Adrenal gland (tissue), 12 donors: ENCODE results near the gene TPD52L1. TPM values are rescaled to one million over a fixed set of nuclear protein-coding genes. Genes with fewer than 3 reads are reported as not detected.
A peak's percentile ranks its signal among the peaks of the same experiment; 100 is the strongest.

ENCODE experiments used
- DNase-seq, 7 donors: peaks; one replicate each; pipeline ENCODE4 v3.0.0-alpha.2; 2019 to 2020
- H3K27ac ChIP-seq, 5 donors: fragments of 200-600 bp; sonication (generic) in 4 of 5; 1 replicate in 3 of 5; 2 replicates in 2 of 5; pipeline versions ENCODE4 v1.5.1 to v1.8.0; 2016 to 2020; ENCODE audit warnings: mild to moderate bottlenecking in 1 of 5
- H3K27me3 ChIP-seq: fragments of 200-600 bp; 2 replicates; pipeline ENCODE4 v1.8.0; 2021
- H3K36me3 ChIP-seq, 2 donors: fragments of 200-600 bp; replicated peaks in 1 of 2; 1 replicate in 1 of 2; 2 replicates in 1 of 2; pipeline versions ENCODE4 v1.5.1 to v1.8.0; 2018 to 2022
- H3K4me1 ChIP-seq, 2 donors: fragments of 200-600 bp; replicated peaks in 1 of 2; 1 replicate in 1 of 2; 2 replicates in 1 of 2; pipeline versions ENCODE4 v1.5.1 to v1.8.0; 2018 to 2021
- H3K4me3 ChIP-seq, 4 donors: fragments of 200-600 bp; sonication (generic) in 3 of 4; one replicate each; pipeline ENCODE4 v1.5.1; 2016 to 2018
- H3K9me3 ChIP-seq, 3 donors: fragments of 200-600 bp; sonication (generic) in 1 of 3; replicated peaks in 1 of 3; 1 replicate in 2 of 3; 2 replicates in 1 of 3; pipeline versions ENCODE4 v1.5.1 to v1.8.0; 2016 to 2021
- CTCF ChIP-seq, 6 experiments: fragments of 450-650 bp in 4 of 6; fragments of 200-600 bp in 2 of 6; sonication (generic) in 1 of 6; IDR thresholded peaks; 1 replicate in 5 of 6; 2 replicates in 1 of 6; pipeline versions ENCODE4 v1.5.1 to v1.8.0; 2016 to 2021; ENCODE audit warnings: antibody characterized with exemption in 6 of 6, mild to moderate bottlenecking in 2 of 6, moderate library complexity in 1 of 6
- POLR2A ChIP-seq, 2 donors: fragments of 450-650 bp; IDR thresholded peaks; one replicate each; pipeline ENCODE4 v1.6.1; 2017; ENCODE audit warnings: antibody characterized with exemption in 2 of 2, mild to moderate bottlenecking in 2 of 2, moderate library complexity in 1 of 2
- WGBS, 4 donors: extraction: QIAGEN DNeasy Blood & Tissue Kit in 2 of 4; methylation state at CpG; one replicate each; pipeline versions ENCODE4 v1.1.5 to v1.1.7; 2013 to 2017; 5-methylcytosine and 5-hydroxymethylcytosine counted together
- intact Hi-C, 2 donors: fragments of 100-400 bp; cut with DNase I; formaldehyde crosslinking; loops; one replicate each; pipeline versions ENCODE4 v1.14.1 to v1.15.0; 2022 to 2023
- polyA plus RNA-seq, 3 donors: library from polyadenylated mRNA; stranded (reverse); fragments of 200-250 nt in 2 of 3; fragments of 350-450 nt in 1 of 3; fragmentation: Illumina TruSeq in 1 of 3; extraction: RNeasy Lipid Tissue Mini Kit (QIAGEN cat#74804) in 1 of 3; gene quantifications; one replicate each; pipeline ENCODE4 v1.2.3, GENCODE V29; 2013 to 2014
- total RNA-seq, 9 donors: library from RNA; depleted of rRNA in 4 of 9; stranded (reverse); fragments of >200 nt in 4 of 9; fragments of 120-200 nt in 1 of 9; fragmentation: NEBNext Ultra II Directional in 1 of 9; extraction: Animal tissue kit (Norgen Biotek cat#: 25700) in 1 of 9; gene quantifications; one replicate each; pipeline versions ENCODE4 v1.1.0 to v1.2.4, GENCODE V29; 2013 to 2023
- donor health status: healthy with polysubstance abuse.
- donor health status: Bipolar disorder and iron deficiency.
- donor health status: DM: yes; HTN: yes; CAD: no.
- donor health status: DM: no; HTN: no; CAD: no.
- donor health status: DM: no; HTN: no; CAD: no.
- donor health status: DM: yes; HTN: yes; CAD: no.

Gene TPD52L1
- total and polyA plus RNA-seq, 12 donors: 37.0 to 2,041 (median 435) TPM

GRCh38 chr6:125236536-125237327 is 83.2 kb downstream of the TPD52L1 start:
- Histone ChIP-seq H3K4me3 (no peak overlapping the region), H3K9me3 (no peaks in the 10 kb centered on the region), H3K27ac (peak overlapping the region in 2 of 5 donors; percentile 33 to 38), H3K4me1 (peaks cover 20 to 28% of the 10 kb centered on the region in 2 donors), H3K27me3 (no peaks in the 10 kb centered on the region), H3K36me3 (no peaks in the 10 kb centered on the region)
- TF ChIP-seq CTCF (IDR thresholded peaks at IDR 0.05) (no peak), POLR2A (IDR thresholded peaks at IDR 0.05) (no peak)
- WGBS, 4 donors: 73 to 80% (median 79%) methylated on average over 5 of the region's 5 CpGs
- intact Hi-C loops: no loop called here
- no peak for DNase-seq

GRCh38 chr6:125237764-125238163 is 84.2 kb downstream of the TPD52L1 start:
- intact Hi-C loops: no loop called here
- H3K27me3 ChIP-seq: no peaks in the 10 kb centered on the region

GRCh38 chr6:125245109-125245508 is 91.5 kb downstream of the TPD52L1 start:
- Histone ChIP-seq H3K4me3 (no peak overlapping the region), H3K27me3 (no peaks in the 10 kb centered on the region), H3K27ac (peak overlapping the region in 1 of 5 donors; percentile 7), H3K9me3 (no peaks in the 10 kb centered on the region), H3K36me3 (no peaks in the 10 kb centered on the region), H3K4me1 (peaks cover 15 to 23% of the 10 kb centered on the region in 2 donors)
- intact Hi-C loops: no loop called here
- 89 to 97% (median 95%) methylated on average over 1 to 4 of the region's 4 CpGs for WGBS, 4 donors
- TF ChIP-seq POLR2A (IDR thresholded peaks at IDR 0.05) (no peak), CTCF (IDR thresholded peaks at IDR 0.05) (no peak)
- no peak for DNase-seq

More at GRCh38 chr6:125237764-125238163, 84.2 kb downstream of the TPD52L1 start:
- Histone ChIP-seq H3K36me3 (no peaks in the 10 kb centered on the region), H3K9me3 (no peaks in the 10 kb centered on the region), H3K4me1 (peaks cover 10 to 17% of the 10 kb centered on the region in 2 donors), H3K4me3 (no peak overlapping the region), H3K27ac (no peak overlapping the region)
- WGBS, 4 donors: 92 to 95% (median 94%) methylated on average over 4 of the region's 4 CpGs
- no peak for DNase-seq
- TF ChIP-seq CTCF (IDR thresholded peaks at IDR 0.05): no peak
- TF ChIP-seq POLR2A (IDR thresholded peaks at IDR 0.05): no peak

- 92 to 96% (median 95%) methylated on average over 7 of the region's 7 CpGs for WGBS, 4 donors
- intact Hi-C loops: no loop called here
- Histone ChIP-seq H3K27ac (peak overlapping the region in 1 of 5 donors; percentile 34), H3K4me3 (no peak overlapping the region), H3K4me1 (peaks cover 15 to 23% of the 10 kb centered on the region in 2 donors), H3K9me3 (no peaks in the 10 kb centered on the region), H3K36me3 (no peaks in the 10 kb centered on the region), H3K27me3 (no peaks in the 10 kb centered on the region)
- no peak for DNase-seq
- TF ChIP-seq POLR2A (IDR thresholded peaks at IDR 0.05): no peak
- no peak for TF ChIP-seq CTCF (IDR thresholded peaks at IDR 0.05)
Observed at GRCh38 chr6:125245523-125246264, 92.1 kb downstream of the TPD52L1 start.
